ENCODE data around the gene DGKD. TPM values are rescaled to one million over a fixed set of nuclear protein-coding genes. Genes with fewer than 3 reads are reported as not detected.

Gene DGKD
- total RNA-seq, 2 experiments from 2014 or later: 147 to 156 TPM

DNA sequence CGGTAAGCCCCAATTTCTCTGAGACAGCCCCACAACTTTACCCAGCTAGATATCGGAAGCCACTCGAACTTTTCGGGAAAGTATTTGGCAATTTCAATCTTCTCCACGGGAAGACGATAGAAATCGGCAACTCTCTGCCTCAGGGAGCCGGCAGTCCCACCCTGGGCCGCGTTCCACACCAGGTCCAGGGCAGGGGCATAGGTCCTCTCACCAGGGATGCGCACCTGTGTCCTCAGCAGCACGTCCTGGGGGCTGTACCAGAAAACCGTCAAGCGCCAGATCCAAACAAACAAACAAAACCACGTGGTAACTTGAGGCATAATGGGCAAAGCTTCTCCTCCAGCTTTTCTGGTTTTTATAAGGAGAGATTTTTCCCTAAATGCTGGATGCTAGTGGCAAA is 131.4 kb downstream of the DGKD start:
- no peaks in the 10 kb centered on the region for H3K9me3 ChIP-seq (ENCODE audit: control insufficient read depth in 1 of 2, insufficient read depth in 1 of 2, low read length in 2 of 2)
- ChIA-PET POLR2A (no interaction called here), CTCF (no interaction called here)
- H3K27ac Mint-ChIP-seq: no peak overlapping the region
- peaks cover 38% of the 10 kb centered on the region for H3K36me3 Mint-ChIP-seq (ENCODE audit: low read depth)
- TF ChIP-seq CTCF (IDR thresholded peaks at IDR 0.05): no peak
- DNase-seq: no peak
- no peaks in the 10 kb centered on the region for H3K9me3 Mint-ChIP-seq
- no peak overlapping the region for H3K4me3 Mint-ChIP-seq
- no peak overlapping the region for H3K4me3 ChIP-seq (ENCODE audit: low read length)
- no peaks in the 10 kb centered on the region for H3K4me1 ChIP-seq (ENCODE audit: insufficient read depth, low read length)
- H3K27me3 Mint-ChIP-seq: no peaks in the 10 kb centered on the region
- no peaks in the 10 kb centered on the region for H3K4me1 Mint-ChIP-seq (ENCODE audit: low read depth)
- H3K36me3 ChIP-seq (ENCODE audit: insufficient read depth, low read length): peaks cover 28% of the 10 kb centered on the region
- H3K27me3 ChIP-seq (ENCODE audit: control insufficient read depth in 1 of 2, insufficient read depth in 2 of 2, low read length in 2 of 2): no peaks in the 10 kb centered on the region
- H3K27ac ChIP-seq (ENCODE audit: low read depth in 1 of 2, low read length in 2 of 2): no peak overlapping the region
- no peak for ATAC-seq (ENCODE audit: poor library complexity)
- intact Hi-C loops (cut with DNase I, micrococcal nuclease): no loop called here

DNA sequence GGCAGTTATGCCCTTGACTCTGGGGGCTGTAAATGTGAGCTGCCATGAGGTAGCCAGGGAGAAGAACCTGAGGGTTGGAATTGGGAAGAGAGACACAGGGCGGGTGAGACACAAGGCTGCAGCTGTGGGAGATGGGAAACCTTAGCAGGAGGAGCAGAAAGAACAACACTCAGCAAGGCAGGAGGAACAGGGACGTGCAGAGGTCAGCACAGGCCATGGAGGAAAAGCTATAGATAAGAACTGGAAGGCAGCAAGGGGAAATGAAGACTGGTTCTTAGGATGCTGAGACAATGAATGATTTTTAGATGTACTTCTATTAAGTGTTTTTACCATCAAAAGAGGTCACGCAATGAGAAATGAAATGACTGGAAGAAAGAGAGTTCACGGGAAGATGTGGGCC is 132.1 kb downstream of the DGKD start:
- H3K9me3 Mint-ChIP-seq: no peaks in the 10 kb centered on the region
- no peak for ATAC-seq (ENCODE audit: poor library complexity)

GRCh38 chr2:233486778-233487552 is 132.7 kb downstream of the DGKD start:
- Mint-ChIP-seq H3K36me3 (ENCODE audit: low read depth) (peaks cover 44% of the 10 kb centered on the region), H3K9me3 (no peaks in the 10 kb centered on the region), H3K4me3 (no peak overlapping the region), H3K27ac (no peak overlapping the region), H3K27me3 (no peaks in the 10 kb centered on the region), H3K4me1 (ENCODE audit: low read depth) (no peaks in the 10 kb centered on the region)
- Histone ChIP-seq H3K4me3 (ENCODE audit: low read length) (no peak overlapping the region), H3K9me3 (ENCODE audit: control insufficient read depth in 1 of 2, insufficient read depth in 1 of 2, low read length in 2 of 2) (no peaks in the 10 kb centered on the region), H3K27ac (ENCODE audit: low read depth in 1 of 2, low read length in 2 of 2) (no peak overlapping the region), H3K27me3 (ENCODE audit: control insufficient read depth in 1 of 2, insufficient read depth in 2 of 2, low read length in 2 of 2) (no peaks in the 10 kb centered on the region), H3K36me3 (ENCODE audit: insufficient read depth, low read length) (peaks cover 37% of the 10 kb centered on the region), H3K4me1 (ENCODE audit: insufficient read depth, low read length) (no peaks in the 10 kb centered on the region)
- intact Hi-C loops (cut with DNase I, micrococcal nuclease): no loop called here
- CTCF ChIA-PET: no interaction called here
- POLR2A ChIA-PET: no interaction called here
- TF ChIP-seq CTCF (IDR thresholded peaks at IDR 0.05): no peak
- no peak for ATAC-seq (ENCODE audit: poor library complexity)
- no peak for DNase-seq

More for the DNA sequence above, 132.1 kb downstream of the DGKD start:
- intact Hi-C loops (cut with DNase I, micrococcal nuclease): no loop called here
- DNase-seq: no peak
- no peak overlapping the region for H3K27ac ChIP-seq (ENCODE audit: low read depth in 1 of 2, low read length in 2 of 2)
- Mint-ChIP-seq H3K27me3 (no peaks in the 10 kb centered on the region), H3K36me3 (ENCODE audit: low read depth) (peaks cover 41% of the 10 kb centered on the region), H3K4me3 (no peak overlapping the region), H3K27ac (no peak overlapping the region), H3K4me1 (ENCODE audit: low read depth) (no peaks in the 10 kb centered on the region)
- H3K9me3 ChIP-seq (ENCODE audit: control insufficient read depth in 1 of 2, insufficient read depth in 1 of 2, low read length in 2 of 2): no peaks in the 10 kb centered on the region
- ChIA-PET POLR2A (no interaction called here), CTCF (no interaction called here)
- H3K27me3 ChIP-seq (ENCODE audit: control insufficient read depth in 1 of 2, insufficient read depth in 2 of 2, low read length in 2 of 2): no peaks in the 10 kb centered on the region
- H3K4me1 ChIP-seq (ENCODE audit: insufficient read depth, low read length): no peaks in the 10 kb centered on the region
- no peak overlapping the region for H3K4me3 ChIP-seq (ENCODE audit: low read length)
- no peak for TF ChIP-seq CTCF (IDR thresholded peaks at IDR 0.05)
- H3K36me3 ChIP-seq (ENCODE audit: insufficient read depth, low read length): peaks cover 33% of the 10 kb centered on the region

Data from CD4-positive, alpha-beta T cell (primary cell).